Left colon (tissue), 2 donors: ENCODE results near the gene FBXW12. TPM values are rescaled to one million over a fixed set of nuclear protein-coding genes. Genes with fewer than 3 reads are reported as not detected.

Experiments
- ATAC-seq: fragments of 200-7000 bp; cut with Tn5 transposase; one replicate; pipeline ENCODE4 v1.9.1; 2020; ENCODE audit warnings: mild to moderate bottlenecking, moderate library complexity
- DNase-seq, 2 donors: peaks; one replicate each; pipeline ENCODE4 v3.0.0-alpha.2; 2020
- intact Hi-C, 2 donors: fragments of 100-400 bp; cut with DNase I in 1 of 2; cut with micrococcal nuclease in 1 of 2; formaldehyde crosslinking; loops; one replicate each; pipeline versions ENCODE4 v1.11.2 to v1.14.0; 2022; cut with DNase I, micrococcal nuclease
- total RNA-seq, 2 donors: library from RNA; stranded (reverse); fragmentation: NEBNext Ultra II Directional; extraction: Animal tissue kit (Norgen Biotek cat#: 25700); gene quantifications; one replicate each; pipeline ENCODE4 v1.2.1, GENCODE V29; 2021
- donor health status: DM: no; HTN: no; CAD: no.
- donor health status: DM: yes; HTN: yes; CAD: no.

The FBXW12 gene
- total RNA-seq, 2 donors from 2014 or later, result not detected

DNA sequence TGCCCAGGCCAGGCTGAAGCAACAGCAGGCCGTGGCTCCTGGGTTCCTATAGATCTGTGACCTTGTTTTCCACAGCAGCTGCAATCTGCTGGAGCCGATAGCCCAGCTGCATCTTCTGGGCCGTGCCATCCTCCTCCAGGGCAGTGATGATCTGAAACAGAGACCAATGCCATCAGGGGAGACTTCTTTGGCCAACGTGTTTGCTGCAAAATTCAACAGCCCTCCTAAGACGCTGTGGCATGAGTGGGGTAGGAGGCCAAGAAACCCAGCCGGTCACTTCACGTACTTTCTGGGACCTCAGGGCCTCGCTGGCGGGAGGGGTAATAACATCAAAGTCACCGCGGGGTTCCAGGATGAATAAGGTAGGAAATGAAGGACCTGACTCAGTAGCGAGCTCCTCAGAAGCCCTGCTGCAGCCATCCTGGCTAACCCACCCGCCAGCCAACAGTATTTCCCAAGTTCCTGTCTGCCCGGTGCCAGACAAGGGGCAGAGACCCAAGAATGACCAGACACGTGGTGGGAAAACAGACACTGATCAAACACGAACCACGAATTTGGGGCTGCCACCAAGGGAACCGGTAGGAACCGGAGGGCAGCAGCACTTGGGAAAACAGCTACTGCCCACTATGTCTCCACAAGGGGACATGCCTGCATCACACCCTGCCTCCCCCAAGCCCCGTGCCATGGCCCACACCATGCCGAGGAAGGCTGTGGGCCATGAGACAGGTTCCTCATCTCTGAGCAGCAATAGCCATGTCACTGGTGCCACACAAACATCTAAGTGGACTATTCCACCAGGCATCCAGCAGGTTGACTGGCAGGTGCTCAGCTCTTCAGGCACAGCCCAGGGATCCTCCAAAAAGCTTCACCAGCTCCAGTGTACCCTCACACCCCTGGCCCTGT is 32.7 kb downstream of the FBXW12 start:
- ATAC-seq, result no peak
- no peak for DNase-seq
- intact Hi-C loops, result loop anchor here in 1 of 2 donors (5.0 kb wide), 2 partner anchors 33 to 143 kb away; no protein-coding TSS in a partner anchor

- intact Hi-C loops, result no loop called here
- DNase-seq (peak in 1 of 2 donors; percentile 23), ATAC-seq (no peak)
These were observed 33.4 kb downstream of the FBXW12 start for GRCh38 chr3:48405343-48405881.

DNA sequence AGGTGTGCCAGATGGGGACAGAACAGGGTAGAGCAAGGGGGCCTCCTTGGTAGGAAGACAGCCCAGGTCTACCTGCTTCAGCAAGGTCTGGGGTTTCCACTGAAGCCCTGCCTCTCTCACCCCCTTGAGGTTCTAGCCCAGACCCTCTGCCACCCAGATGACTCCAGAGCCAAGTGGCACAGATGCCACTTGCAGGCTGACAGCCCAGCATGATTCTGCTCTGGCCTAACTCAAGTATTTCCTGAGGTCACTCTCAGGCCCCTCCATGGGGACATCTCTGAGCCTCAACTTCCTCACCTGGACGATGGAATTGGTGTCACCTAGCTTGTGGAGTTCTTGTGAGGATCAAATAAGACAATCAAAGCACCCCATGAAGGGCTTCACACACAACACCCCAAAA is 34.0 kb downstream of the FBXW12 start:
- no peak for ATAC-seq

DNA sequence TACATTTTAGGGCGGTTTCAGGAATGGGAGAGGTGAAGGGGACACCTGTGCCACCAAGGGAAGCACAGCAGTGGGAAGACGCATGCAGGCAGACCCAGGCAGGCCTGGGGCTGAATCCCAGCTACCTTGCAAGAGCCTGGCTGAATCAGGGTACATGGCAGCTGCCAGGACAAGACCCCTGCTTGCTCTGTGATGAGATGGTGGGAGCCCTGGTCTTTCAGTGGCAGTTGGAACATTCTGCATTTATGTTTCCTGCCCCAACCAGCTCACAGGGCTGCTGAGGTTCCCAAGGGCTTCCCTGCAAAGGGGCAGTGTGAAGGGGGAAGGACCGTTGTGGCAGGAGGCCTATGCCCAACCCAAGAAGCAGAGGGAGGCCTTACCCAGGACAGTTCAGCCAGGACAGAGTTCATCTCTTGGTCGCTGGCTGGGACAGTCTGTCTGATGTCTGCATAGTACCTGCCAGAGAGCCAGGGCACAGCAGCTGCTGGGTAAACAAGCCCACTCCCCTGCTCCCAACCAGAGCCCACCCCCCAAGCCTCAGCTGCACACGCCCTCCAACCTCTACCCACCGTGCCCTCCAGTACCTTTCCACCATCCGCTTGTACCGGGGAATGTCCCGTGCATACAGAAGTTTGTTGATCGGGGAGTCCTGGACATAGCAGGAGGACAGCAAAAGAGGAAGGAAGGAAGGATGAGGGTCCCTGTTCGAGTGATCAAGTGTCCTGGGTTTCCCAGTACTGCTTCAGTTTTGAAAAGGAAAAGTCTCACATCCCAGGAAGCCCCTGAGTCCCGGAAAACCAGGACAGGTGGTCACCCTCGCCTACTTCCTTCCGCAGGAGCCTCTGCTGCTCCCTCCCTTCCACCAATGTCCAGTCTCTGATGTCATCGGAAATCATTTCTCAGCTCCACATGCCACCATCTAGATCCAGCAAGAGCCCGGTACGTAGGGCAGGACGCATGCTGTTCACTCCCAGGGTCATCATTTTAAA is 34.7 kb downstream of the FBXW12 start:
- DNase-seq (no peak), ATAC-seq (no peak)
- intact Hi-C loops, result no loop called here

More for the DNA sequence above, 34.0 kb downstream of the FBXW12 start:
- intact Hi-C loops, result no loop called here
- no peak for DNase-seq

DNA sequence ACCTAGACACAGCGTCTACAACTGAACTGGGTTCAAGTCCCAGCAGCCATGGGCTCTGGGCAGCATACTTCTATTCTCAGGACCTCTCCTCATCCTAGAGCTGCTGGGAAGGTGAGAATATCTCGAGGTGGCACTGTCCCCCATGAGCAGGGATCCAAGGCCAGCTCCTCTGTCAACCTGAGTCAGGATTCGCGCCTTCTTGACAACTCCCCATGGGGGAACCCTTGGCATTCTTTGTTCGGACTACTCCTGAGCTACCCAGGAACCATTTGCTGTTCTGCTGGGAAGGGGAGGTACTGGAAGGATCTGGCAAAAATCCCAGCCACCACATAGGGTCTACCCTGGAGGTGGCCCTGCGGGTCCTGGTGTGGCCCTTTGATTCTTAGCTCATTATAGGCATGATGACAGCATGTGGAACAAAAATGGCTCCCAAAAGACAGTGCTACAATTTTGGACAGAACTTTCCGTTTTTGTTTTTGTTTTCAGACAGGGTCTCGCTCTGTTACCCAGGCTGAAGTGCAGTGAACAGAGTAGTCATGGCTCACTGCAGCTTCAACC is 35.6 kb downstream of the FBXW12 start:
- ATAC-seq (no peak), DNase-seq (no peak)
- intact Hi-C loops, result no loop called here

DNA sequence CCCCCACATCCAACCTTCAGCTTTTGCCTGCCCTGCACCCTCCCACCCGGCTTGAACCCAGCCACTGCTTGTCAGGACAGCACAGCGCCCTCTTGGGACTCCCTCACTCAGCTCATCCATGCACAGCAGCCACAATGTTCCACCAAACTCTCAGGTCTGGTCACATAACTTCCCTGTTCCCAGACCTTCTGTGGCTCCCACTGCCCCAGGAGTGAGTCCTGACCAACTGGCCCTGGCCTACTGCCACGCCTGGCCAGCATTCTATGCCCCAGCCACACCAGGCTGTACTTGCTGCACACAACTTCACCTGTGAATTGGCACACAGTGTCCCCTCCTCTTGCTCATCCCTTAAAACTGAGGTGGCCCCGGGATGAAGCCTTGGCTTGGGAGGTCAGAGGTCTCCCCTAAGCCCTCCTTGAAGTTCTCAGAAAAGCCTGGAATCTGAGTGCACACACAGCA is 36.8 kb downstream of the FBXW12 start:
- DNase-seq, result peak in 1 of 2 donors; percentile 19
- no peak for ATAC-seq
- intact Hi-C loops, result no loop called here

GRCh38 chr3:48409291-48410201 is 37.5 kb downstream of the FBXW12 start:
- DNase-seq (peak in 1 of 2 donors; percentile 23), ATAC-seq (no peak)
- intact Hi-C loops, result no loop called here

DNA sequence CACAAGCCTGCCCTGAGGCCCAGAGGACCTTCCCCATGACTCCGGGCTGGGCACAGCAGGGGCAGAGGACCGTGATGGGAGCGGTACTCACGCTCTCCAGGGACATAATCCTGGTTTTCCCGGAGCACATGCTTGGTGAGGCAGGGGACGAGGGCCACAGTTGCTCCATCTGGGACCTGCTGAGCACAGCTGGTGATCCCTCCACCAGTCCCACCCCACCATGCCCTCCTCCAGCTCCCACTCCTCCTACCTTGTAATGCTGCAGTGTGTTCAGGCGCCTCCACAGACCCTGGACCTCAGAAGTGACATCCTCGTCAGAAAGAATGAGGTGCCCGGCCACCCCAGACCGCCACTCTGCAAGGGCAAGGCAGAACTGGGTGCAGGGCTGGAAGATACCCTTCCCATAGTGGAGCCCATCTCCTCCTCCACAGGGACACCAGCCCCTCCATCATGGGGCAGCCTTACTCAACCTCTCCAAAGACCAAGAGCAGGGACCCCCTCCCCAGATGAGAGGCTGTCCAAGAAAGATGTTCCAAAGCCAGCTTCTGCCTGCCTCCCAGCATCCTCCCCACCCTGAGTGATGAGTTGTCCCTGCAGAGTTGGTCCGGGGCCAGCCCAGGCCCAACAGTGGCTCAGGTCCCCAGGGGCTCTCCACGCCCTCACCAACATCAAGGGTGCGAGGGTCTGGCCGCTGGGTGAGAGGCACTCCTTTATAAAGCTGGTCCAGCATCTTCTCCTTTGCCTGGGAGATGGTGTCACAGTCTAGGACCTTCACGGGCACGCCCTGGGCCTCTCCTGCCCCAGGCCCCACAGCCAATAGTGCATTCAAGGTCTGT is 38.4 kb downstream of the FBXW12 start:
- DNase-seq (no peak), ATAC-seq (no peak)
- intact Hi-C loops, result no loop called here

DNA sequence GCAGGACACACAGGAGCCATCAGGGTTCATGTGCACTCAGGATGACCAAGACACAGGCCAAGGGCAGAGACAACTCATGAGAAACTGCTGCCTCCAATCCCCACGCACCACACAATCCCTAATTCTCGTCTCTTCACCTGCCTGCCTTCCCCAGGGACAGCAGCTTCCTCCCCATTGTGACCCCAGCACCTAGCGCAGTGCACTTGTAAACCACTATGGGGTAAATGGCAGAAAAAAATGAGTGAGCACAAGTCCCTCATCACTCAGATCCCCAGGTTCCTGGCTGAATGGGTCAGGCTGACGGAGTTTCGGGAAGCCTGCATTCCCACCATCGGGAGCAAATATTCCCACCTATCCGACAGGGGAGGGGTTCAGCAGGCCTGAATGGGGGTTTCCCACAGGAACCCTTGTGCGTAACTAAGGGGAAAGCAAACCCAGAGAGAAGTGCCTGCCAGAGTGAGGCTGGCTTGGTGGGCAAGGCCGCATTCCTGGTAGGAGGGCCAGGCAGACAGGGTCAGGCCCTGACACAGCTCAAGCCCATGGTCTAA is 39.1 kb downstream of the FBXW12 start:
- intact Hi-C loops, result no loop called here
- DNase-seq (no peak), ATAC-seq (no peak)

- intact Hi-C loops, result no loop called here
- DNase-seq, result peak in 1 of 2 donors; percentile 8
These were observed 39.8 kb downstream of the FBXW12 start for GRCh38 chr3:48411606-48412374.

DNA sequence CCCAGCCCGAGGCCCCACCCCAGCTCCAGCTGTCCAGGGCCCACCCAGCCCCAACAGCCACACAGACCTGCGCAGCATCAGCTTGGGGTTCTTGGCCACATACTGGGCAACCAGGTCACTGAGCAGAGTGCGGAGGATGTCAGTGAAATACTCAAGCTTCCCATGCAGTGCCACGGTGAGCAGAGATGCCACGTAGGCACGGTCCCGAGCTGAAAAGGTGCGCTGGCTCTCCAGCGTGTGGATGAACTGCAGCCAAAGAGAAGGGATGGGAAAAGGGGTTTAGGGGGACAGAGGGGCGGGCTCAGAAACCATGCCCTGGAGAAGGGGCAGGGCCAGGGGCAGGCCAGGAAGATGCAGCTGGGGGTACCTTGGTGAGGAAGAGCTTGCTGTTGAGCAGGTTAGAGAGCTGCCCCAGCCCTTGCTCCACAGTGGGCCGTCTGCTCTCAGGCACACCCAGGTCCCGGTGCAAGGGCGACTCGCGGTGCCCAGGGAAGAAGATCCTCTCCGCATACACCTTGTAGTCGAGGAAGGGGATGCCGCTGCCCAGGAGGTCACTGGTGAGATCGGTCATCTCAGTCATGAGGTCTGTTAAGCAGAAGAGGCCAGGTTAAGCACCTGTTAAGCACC is 40.5 kb downstream of the FBXW12 start:
- DNase-seq (peak; percentile 1 to 9), ATAC-seq (no peak)
- intact Hi-C loops, result no loop called here

More at GRCh38 chr3:48411606-48412374, 39.8 kb downstream of the FBXW12 start:
- no peak for ATAC-seq

GRCh38 chr3:48413086-48413485 is 41.1 kb downstream of the FBXW12 start:
- ATAC-seq, result no peak
- peak in 1 of 2 donors; percentile 18 for DNase-seq
- intact Hi-C loops, result no loop called here

GRCh38 chr3:48413611-48414010 is 41.6 kb downstream of the FBXW12 start:
- intact Hi-C loops, result no loop called here
- DNase-seq (no peak), ATAC-seq (no peak)

DNA sequence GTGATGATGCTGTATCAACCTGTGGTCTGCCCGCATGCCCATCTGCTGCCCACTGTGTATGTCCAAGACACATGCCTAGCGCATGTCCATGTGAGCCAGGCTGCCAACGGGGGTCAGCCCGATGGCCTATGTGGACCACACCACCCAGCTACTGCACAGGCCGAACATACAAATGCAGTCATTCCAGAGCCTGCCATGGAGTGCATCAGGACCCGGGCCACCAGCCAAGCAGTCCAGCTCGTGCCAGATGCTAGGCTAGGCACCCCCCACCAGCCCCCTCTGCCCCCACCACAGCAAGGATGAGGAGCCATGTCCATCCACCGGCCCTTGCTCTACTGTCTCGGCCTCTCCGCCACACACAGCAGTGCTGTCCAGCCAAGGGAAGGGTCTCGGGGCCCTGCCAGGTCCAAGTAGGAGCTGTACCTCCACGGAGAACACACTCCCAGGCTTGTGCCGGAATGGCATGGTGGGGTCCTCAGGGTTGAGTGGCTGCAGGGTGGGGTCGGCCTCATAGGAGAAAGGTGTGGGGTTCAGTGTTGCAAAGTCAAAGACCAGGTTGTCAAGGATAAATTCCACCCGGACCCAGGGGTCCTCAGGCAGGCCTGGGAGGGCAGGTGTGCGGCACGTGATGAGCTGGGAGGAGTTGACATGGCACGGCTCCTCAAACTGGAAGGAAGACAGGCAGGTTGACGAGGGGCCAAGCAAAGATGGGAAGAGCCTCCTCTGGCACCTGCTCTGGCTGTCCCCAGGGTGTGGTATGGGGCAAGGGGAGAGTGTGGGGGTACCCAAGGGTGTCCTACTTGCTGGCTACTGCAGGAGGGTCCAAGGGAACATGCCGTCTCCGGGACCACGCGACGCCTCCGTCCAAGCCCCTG is 42.6 kb downstream of the FBXW12 start:
- intact Hi-C loops, result no loop called here
- DNase-seq, result no peak
- ATAC-seq, result no peak
